Right ventricle myocardium superior (tissue), 1 donor: Measurements from ENCODE around the gene RAD52. TPM values are rescaled to one million over a fixed set of nuclear protein-coding genes. Genes with fewer than 3 reads are reported as not detected.

Experiments used
- ATAC-seq: fragments of 200-7000 bp; cut with Tn5 transposase; one replicate; pipeline ENCODE4 v1.9.1; 2020; ENCODE audit warnings: mild to moderate bottlenecking; ENCODE audit not compliant: poor library complexity
- DNase-seq: peaks from one replicate; pipeline ENCODE4 v3.0.0-alpha.2; 2020
- intact Hi-C: fragments of 100-400 bp; cut with DNase I; formaldehyde crosslinking; loops from one replicate; pipeline ENCODE4 v1.11.2; 2022
- total RNA-seq: library from RNA; stranded (reverse); fragmentation: NEBNext Ultra II Directional; extraction: Animal tissue kit (Norgen Biotek cat#: 25700); gene quantifications from one replicate; pipeline ENCODE4 v1.2.1, GENCODE V29; 2021
- donor health status: DM: no; HTN: yes; CAD: no; lungs with severe emphysema.

Gene RAD52
- total RNA-seq, 1 donor from 2014 or later, result 6.5 TPM

DNA sequence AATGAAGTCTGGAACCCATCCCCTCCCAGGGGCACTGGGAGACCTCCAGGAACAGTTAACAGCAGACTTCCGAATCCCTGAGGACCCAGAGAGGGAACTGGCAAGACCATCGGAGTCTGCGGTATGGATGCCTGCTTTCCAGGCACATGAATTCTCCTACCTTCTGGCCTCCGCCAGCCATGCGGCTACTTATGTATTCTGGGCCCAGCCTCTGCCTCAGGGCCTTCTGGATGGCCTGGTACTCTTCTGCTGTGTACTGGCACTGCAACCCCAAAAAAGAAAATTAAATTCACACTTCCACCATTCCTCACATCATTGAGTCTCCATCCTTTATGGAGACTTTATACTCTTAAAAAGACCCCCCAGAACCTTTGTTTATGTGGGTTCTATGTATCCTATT, 18.4 kb downstream of the RAD52 start:
- intact Hi-C loops, result no loop called here

GRCh38 chr12:926641-927040, 22.9 kb downstream of the RAD52 start:
- DNase-seq, result no peak
- intact Hi-C loops, result no loop called here
- no peak for ATAC-seq

More for the DNA sequence above, 18.4 kb downstream of the RAD52 start:
- ATAC-seq, result no peak
- no peak for DNase-seq

- ATAC-seq (no peak), DNase-seq (no peak)
- intact Hi-C loops, result no loop called here
Measured at GRCh38 chr12:922285-922684, 27.2 kb downstream of the RAD52 start.

DNA sequence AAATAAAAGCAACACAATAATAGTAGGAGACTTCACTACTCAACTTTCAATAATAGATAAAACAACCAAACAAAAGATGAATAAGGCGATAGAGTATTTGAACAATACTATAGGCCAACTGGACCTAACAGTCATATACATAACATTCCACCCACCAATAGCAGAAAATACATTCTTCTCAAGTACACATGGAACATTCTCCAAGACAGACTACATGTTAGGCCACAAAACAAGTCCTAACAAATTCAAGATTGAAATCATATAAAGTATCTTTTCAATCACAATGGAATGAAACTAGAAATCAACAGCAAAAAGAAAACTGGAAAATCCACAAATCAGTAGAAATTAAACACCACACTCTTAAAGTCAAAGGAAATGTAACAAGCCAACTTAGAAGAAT, 28.8 kb downstream of the RAD52 start:
- intact Hi-C loops, result no loop called here
- no peak for DNase-seq
- ATAC-seq, result no peak

- ATAC-seq (no peak), DNase-seq (no peak)
- intact Hi-C loops, result no loop called here
Measured at GRCh38 chr12:916712-917445, 32.6 kb downstream of the RAD52 start.

- intact Hi-C loops, result no loop called here
- ATAC-seq (no peak), DNase-seq (peak; percentile 52)
Measured at GRCh38 chr12:916240-916639, 33.3 kb downstream of the RAD52 start.

DNA sequence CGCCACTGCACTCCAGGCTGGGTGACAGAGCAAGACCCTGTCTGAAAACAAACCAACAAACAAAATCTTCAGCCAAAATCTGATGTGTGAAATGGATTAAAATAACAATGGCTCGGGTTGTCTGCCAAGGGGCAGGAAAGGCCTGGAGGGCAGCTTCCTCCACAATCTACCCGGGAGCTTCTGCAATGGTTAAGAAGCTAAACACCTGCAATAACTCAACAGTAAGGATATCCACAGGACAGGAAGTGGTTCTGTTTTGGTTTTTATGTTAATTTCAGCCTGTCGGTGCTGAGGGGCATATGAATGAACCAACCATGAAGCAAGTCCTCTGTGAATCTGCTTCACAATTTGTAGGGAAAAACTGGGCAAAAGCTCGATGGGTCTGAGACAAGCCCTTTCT, 34.4 kb downstream of the RAD52 start:
- no peak for ATAC-seq
- DNase-seq, result no peak
- intact Hi-C loops, result no loop called here

DNA sequence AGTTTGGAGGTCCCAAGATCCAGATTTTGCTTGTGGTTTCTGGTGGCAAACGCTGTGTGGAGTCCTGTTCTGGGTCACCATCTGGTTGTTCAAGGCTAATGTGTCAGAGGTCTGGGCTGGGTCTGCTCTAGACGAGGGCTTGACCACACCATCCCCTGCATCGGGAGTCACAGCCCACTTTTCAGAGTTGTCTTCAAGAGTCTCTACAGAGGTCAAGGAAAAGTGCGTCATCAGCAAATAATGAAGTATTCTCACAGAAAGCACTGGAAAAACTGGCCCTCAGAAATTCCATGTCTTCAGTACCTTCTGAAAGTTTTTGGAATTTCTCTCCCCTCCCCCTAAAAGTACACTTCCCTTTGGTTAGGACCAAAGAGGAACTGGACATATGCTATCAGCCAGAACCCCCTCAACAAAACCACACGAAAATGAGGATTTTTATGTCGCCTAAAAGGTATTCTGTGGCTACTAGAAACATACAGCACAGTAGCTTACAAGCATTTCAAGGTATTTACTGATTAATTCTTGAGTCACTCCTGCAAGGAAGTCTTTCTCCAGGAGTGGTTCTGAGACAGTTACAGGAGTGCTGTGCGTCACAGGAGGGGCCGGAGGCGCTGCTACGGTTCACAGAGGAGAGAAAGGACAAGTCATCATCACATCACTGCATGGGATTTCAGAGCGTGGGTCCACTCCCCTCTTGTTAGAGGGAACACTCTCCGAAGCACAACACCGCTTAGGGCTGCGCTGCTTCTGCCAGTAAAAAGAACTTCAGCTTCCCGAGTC, 35.4 kb downstream of the RAD52 start:
- DNase-seq (no peak), ATAC-seq (no peak)
- intact Hi-C loops, result no loop called here

GRCh38 chr12:912466-913235, 36.8 kb downstream of the RAD52 start:
- DNase-seq (no peak), ATAC-seq (no peak)
- intact Hi-C loops, result no loop called here

DNA sequence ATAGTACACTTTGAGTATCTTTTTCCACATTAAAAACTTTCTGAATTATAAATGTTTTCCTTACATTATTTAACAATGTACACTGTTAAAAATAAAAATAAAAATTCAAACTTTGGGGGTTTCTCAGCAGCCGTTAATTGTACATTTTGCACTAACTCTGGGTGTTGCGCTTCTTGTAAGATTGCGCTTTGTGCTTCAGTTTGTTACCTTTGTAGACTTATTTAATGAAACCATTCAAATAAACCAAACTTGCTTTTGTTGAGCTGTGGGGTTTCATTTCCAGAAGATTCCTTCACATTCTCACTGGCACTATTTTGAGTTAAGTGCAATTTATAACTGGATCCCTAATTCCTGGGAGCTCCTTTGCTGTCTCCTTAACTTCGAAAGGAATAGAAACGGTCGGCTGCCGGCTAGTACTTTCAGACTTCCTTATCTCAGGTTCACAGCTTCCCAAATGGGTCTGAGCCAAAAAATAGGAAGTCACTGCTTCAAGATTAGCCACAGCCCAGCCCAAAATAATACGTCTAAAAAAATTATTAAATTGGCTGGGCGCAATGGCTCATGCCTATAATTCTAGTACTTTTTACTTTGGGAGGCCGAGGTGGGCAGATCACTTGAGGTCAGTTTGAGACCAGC, 38.2 kb downstream of the RAD52 start:
- ATAC-seq (peak; percentile 38), DNase-seq (no peak)
- intact Hi-C loops, result no loop called here

GRCh38 chr12:910416-910815, 39.1 kb downstream of the RAD52 start:
- DNase-seq (no peak), ATAC-seq (no peak)
- intact Hi-C loops, result no loop called here

- intact Hi-C loops, result no loop called here
- ATAC-seq (no peak), DNase-seq (no peak)
Measured at GRCh38 chr12:909861-910260, 39.6 kb downstream of the RAD52 start.

- intact Hi-C loops, result no loop called here
- no peak for DNase-seq
- ATAC-seq, result no peak
Measured at GRCh38 chr12:907413-908185, 41.9 kb downstream of the RAD52 start.

- intact Hi-C loops, result no loop called here
- DNase-seq (no peak), ATAC-seq (no peak)
Measured at GRCh38 chr12:906062-906585, 43.4 kb downstream of the RAD52 start.

DNA sequence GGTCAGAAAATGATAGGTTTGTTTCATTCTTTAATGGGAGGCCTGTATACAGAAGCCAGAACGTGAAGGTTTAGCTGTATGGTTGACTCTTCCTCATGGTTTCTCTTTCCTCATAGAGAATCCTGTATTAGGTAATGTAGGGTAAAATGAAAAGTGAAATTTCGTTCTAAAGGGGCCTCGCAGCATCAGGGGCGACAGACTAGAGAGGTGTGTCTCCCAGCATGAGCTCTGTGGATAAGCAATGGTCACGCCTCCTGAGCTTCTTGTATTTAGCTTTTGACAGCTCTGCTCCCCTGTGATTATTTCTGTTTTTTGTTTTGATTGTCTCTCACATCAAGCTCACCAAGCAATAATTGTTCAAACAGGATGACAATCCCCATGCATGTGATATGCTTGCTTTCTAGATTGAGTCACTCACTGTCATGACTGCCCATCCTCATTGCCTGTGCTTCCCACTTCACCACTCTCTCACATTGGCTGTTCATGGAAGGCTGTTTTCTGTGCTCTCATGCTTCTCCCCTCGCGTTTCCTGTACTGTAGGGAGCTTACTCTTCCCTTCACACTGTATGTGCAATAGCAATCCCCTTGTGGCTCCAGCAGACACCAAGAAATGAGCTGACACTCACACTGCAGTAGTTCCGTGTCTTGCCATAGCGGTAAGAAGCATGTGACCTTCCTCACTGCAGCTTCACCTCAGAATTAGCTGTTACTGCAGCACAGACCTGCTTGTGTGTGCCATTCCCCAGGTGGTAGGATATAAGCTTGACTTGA, 44.0 kb downstream of the RAD52 start:
- intact Hi-C loops, result no loop called here
- DNase-seq (no peak), ATAC-seq (no peak)

DNA sequence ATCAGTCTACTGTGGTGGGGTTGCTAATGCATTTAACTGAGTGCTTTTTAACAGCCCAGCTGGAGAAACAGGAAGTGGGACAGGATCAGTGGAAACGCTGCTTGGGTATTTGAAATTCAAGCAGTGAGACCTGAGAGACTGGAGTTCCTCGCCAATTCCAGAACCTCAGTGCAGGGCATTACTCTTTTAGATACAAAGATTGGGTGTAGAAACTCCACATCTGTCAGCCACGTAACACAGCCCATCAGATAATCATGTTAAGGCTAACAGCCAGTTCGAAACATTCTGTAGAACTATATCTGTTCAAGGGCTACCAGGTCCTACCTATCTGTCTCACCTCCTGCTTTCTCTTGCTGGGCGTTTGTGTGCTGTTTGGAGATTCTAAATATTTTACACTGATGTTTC, 45.5 kb downstream of the RAD52 start:
- intact Hi-C loops, result loop anchor here (5.0 kb wide), 1 partner anchor 37 kb away; no protein-coding TSS in a partner anchor
- DNase-seq, result no peak
- no peak for ATAC-seq

GRCh38 chr12:903055-903454, 46.4 kb downstream of the RAD52 start:
- ATAC-seq (no peak), DNase-seq (no peak)
- intact Hi-C loops, result loop anchor here (5.0 kb wide), 1 partner anchor 36 kb away; no protein-coding TSS in a partner anchor
